Measurements from ENCODE around the gene TSPAN13. TPM values are rescaled to one million over a fixed set of nuclear protein-coding genes. Genes with fewer than 3 reads are reported as not detected.

TSPAN13 gene
- total RNA-seq, 1 experiment from 2014 or later = 80.8 TPM

DNA sequence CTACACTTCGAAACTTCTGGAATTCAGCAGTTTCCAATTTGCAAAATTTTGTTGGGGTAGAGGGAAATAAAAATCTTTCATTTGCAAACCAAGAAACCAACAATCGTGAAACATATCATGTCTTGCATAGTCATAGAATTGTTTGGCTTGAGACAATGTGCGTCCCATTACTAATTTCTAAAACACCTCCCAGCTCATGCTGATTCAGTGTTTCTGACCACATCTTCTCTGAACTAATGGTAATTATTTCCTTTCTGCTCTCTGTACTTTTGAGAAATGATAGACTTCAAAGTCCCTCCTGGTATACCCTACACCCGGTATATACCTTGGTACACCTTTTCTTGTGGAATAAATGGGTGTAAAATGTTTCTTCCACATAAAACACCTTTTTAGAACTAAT is 41.8 kb upstream of the TSPAN13 start:
- no peak for DNase-seq (ENCODE audit: low read depth, low spot score)
- Histone ChIP-seq H3K27ac (ENCODE audit: low read length) (no peak overlapping the region), H3K9me3 (ENCODE audit: control insufficient read depth, insufficient read depth, low read depth, low read length) (no peaks in the 10 kb centered on the region), H3K4me3 (ENCODE audit: low read depth in 2 of 2, low read length in 2 of 2) (no peak overlapping the region), H3K4me1 (ENCODE audit: control insufficient read depth, insufficient read depth, low read length) (no peaks in the 10 kb centered on the region), H3K27me3 (ENCODE audit: control insufficient read depth, insufficient read depth, low read length) (no peaks in the 10 kb centered on the region), H3K36me3 (ENCODE audit: control insufficient read depth, insufficient read depth, low read length) (no peaks in the 10 kb centered on the region)
- CTCF ChIA-PET = no interaction called here
- TF ChIP-seq POLR2AphosphoS5 (IDR thresholded peaks at IDR 0.05; ENCODE audit: low read depth, low read length) (no peak), SIN3A (IDR thresholded peaks at IDR 0.05; ENCODE audit: borderline replicate concordance, insufficient read depth, low read depth, low read length) (no peak), TCF7L2 (IDR thresholded peaks at IDR 0.05; ENCODE audit: low read depth, low read length) (no peak)
- TF ChIP-seq, protein P1, sequence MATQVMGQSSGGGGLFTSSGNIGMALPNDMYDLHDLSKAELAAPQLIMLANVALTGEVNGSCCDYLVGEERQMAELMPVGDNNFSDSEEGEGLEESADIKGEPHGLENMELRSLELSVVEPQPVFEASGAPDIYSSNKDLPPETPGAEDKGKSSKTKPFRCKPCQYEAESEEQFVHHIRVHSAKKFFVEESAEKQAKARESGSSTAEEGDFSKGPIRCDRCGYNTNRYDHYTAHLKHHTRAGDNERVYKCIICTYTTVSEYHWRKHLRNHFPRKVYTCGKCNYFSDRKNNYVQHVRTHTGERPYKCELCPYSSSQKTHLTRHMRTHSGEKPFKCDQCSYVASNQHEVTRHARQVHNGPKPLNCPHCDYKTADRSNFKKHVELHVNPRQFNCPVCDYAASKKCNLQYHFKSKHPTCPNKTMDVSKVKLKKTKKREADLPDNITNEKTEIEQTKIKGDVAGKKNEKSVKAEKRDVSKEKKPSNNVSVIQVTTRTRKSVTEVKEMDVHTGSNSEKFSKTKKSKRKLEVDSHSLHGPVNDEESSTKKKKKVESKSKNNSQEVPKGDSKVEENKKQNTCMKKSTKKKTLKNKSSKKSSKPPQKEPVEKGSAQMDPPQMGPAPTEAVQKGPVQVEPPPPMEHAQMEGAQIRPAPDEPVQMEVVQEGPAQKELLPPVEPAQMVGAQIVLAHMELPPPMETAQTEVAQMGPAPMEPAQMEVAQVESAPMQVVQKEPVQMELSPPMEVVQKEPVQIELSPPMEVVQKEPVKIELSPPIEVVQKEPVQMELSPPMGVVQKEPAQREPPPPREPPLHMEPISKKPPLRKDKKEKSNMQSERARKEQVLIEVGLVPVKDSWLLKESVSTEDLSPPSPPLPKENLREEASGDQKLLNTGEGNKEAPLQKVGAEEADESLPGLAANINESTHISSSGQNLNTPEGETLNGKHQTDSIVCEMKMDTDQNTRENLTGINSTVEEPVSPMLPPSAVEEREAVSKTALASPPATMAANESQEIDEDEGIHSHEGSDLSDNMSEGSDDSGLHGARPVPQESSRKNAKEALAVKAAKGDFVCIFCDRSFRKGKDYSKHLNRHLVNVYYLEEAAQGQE (IDR thresholded peaks at IDR 0.05; ENCODE audit: insufficient read depth in 1 of 2, low read depth in 2 of 2, low read length in 1 of 2) = no peak
- TF ChIP-seq, protein P2, sequence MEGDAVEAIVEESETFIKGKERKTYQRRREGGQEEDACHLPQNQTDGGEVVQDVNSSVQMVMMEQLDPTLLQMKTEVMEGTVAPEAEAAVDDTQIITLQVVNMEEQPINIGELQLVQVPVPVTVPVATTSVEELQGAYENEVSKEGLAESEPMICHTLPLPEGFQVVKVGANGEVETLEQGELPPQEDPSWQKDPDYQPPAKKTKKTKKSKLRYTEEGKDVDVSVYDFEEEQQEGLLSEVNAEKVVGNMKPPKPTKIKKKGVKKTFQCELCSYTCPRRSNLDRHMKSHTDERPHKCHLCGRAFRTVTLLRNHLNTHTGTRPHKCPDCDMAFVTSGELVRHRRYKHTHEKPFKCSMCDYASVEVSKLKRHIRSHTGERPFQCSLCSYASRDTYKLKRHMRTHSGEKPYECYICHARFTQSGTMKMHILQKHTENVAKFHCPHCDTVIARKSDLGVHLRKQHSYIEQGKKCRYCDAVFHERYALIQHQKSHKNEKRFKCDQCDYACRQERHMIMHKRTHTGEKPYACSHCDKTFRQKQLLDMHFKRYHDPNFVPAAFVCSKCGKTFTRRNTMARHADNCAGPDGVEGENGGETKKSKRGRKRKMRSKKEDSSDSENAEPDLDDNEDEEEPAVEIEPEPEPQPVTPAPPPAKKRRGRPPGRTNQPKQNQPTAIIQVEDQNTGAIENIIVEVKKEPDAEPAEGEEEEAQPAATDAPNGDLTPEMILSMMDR (IDR thresholded peaks at IDR 0.05) = no peak
- intact Hi-C loops (cut with micrococcal nuclease; ENCODE audit: unreplicated experiment) (no loop called here), in situ Hi-C loops (cut with HindIII; ENCODE audit: low pct_unique_long_range_greater_than_20kb, low sequenced_read_pairs) (no loop called here)
- no TSS peak for BruUV-seq (replicated peaks)
- POLR2A ChIA-PET = interaction anchor here (0.6 kb wide), 1 partner anchor 147 kb away, joined by 3 read pairs; no protein-coding TSS in a partner anchor
- no peak for ATAC-seq

DNA sequence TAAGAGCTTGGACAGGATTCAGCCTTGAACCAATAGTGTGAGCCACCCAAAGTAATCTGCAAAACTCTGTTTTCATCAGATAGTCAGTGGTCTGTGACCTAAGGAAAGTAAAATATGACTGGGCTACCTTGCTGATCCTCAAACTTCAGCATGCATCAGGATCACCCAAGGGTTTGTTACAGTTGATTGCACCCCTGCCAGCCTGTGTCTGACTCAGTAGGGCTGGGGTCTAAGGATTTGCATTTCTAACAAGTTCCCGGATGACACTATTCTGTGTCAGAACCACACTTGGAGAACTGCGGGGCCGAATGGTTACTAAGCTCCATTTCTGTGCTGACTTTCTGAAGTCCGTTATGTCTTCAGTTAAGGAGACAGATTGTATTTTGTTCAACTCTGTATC is 40.6 kb upstream of the TSPAN13 start:
- no TSS peak for BruUV-seq (replicated peaks)
- no peak overlapping the region for H3K27ac ChIP-seq (ENCODE audit: low read length)
- ChIA-PET POLR2A (no interaction called here), CTCF (no interaction called here)
- no peaks in the 10 kb centered on the region for H3K9me3 ChIP-seq (ENCODE audit: control insufficient read depth, insufficient read depth, low read depth, low read length)
- H3K36me3 ChIP-seq (ENCODE audit: control insufficient read depth, insufficient read depth, low read length) = no peaks in the 10 kb centered on the region
- ATAC-seq (no peak; the same call in 1 of the 2 replicates), DNase-seq (ENCODE audit: low read depth, low spot score) (no peak)
- no peaks in the 10 kb centered on the region for H3K27me3 ChIP-seq (ENCODE audit: control insufficient read depth, insufficient read depth, low read length)
- H3K4me3 ChIP-seq (ENCODE audit: low read depth in 2 of 2, low read length in 2 of 2) = no peak overlapping the region
- TF ChIP-seq, protein P2 (IDR thresholded peaks at IDR 0.05) = no peak
- TF ChIP-seq POLR2AphosphoS5 (IDR thresholded peaks at IDR 0.05; ENCODE audit: low read depth, low read length) (no peak), TCF7L2 (IDR thresholded peaks at IDR 0.05; ENCODE audit: low read depth, low read length) (no peak), SIN3A (IDR thresholded peaks at IDR 0.05; ENCODE audit: borderline replicate concordance, insufficient read depth, low read depth, low read length) (no peak)
- TF ChIP-seq, protein P1 (IDR thresholded peaks at IDR 0.05; ENCODE audit: insufficient read depth in 1 of 2, low read depth in 2 of 2, low read length in 1 of 2) = no peak
- intact Hi-C loops (cut with micrococcal nuclease; ENCODE audit: unreplicated experiment) = no loop called here
- H3K4me1 ChIP-seq (ENCODE audit: control insufficient read depth, insufficient read depth, low read length) = no peaks in the 10 kb centered on the region
- in situ Hi-C loops (cut with HindIII; ENCODE audit: low pct_unique_long_range_greater_than_20kb, low sequenced_read_pairs) = no loop called here
